BLaER1 treated with 17β-estradiol and CSF1 and Interleukin-3, amounts not matched to agents 10 nM and 100 nM (cell line): ENCODE results near the gene DPP6.
A peak's percentile ranks its signal among the peaks of the same experiment; 100 is the strongest.

ENCODE experiments used
- H3K27ac ChIP-seq, 11 experiments: shearing (Covaris generic); formaldehyde crosslinking; 2 replicates each; pipeline ENCODE4 v1.8.1; 2022
- H3K27me3 ChIP-seq, 11 experiments: shearing (Covaris generic); formaldehyde crosslinking; 2 replicates each; pipeline ENCODE4 v1.8.1; 2022
- H3K36me3 ChIP-seq, 11 experiments: shearing (Covaris generic); formaldehyde crosslinking; 2 replicates each; pipeline ENCODE4 v1.8.1; 2022
- H3K4me1 ChIP-seq, 10 experiments: shearing (Covaris generic); formaldehyde crosslinking; 2 replicates each; pipeline ENCODE4 v1.8.1; 2022
- H3K4me2 ChIP-seq, 11 experiments: shearing (Covaris generic); formaldehyde crosslinking; 2 replicates each; pipeline ENCODE4 v1.8.1; 2022
- H3K4me3 ChIP-seq, 10 experiments: shearing (Covaris generic); formaldehyde crosslinking; 2 replicates each; pipeline ENCODE4 v1.8.1; 2022
- H3K9ac ChIP-seq, 11 experiments: shearing (Covaris generic); formaldehyde crosslinking; 2 replicates each; pipeline ENCODE4 v1.8.1; 2022
- H3K9me3 ChIP-seq, 11 experiments: shearing (Covaris generic); formaldehyde crosslinking; replicated peaks in 1 of 11; 2 replicates each; pipeline ENCODE4 v1.8.1; 2022
- H4K20me1 ChIP-seq, 11 experiments: shearing (Covaris generic); formaldehyde crosslinking; 2 replicates each; pipeline ENCODE4 v1.8.1; 2022
- Cebpa-rat ChIP-seq, 11 experiments: shearing (Covaris generic); IDR thresholded peaks; 2 replicates each; pipeline ENCODE4 v1.8.1; 2022

DPP6 gene

GRCh38 chr7:154794147-154794780 is 742.1 kb downstream of the DPP6 start:
- Histone ChIP-seq H3K27ac (no peak overlapping the region), H3K9me3 (peaks cover 0 to 9% (median 0%) of the 10 kb centered on the region in 11 experiments; a peak in 3 of 22 replicates), H4K20me1 (no peaks in the 10 kb centered on the region), H3K27me3 (no peaks in the 10 kb centered on the region), H3K4me2 (no peak overlapping the region), H3K9ac (no peak overlapping the region), H3K36me3 (no peaks in the 10 kb centered on the region), H3K4me1 (no peaks in the 10 kb centered on the region), H3K4me3 (no peak overlapping the region)
- no peak for TF ChIP-seq Cebpa-rat (IDR thresholded peaks at IDR 0.05)

- no peak overlapping the region for H3K4me2 ChIP-seq
- H3K9ac ChIP-seq: no peak overlapping the region
- H3K27ac ChIP-seq: no peak overlapping the region
- H3K9me3 ChIP-seq: peaks cover 0 to 9% (median 0%) of the 10 kb centered on the region in 11 experiments; a peak in 3 of 22 replicates
- TF ChIP-seq Cebpa-rat (IDR thresholded peaks at IDR 0.05): no peak
- H3K36me3 ChIP-seq: no peaks in the 10 kb centered on the region
- no peaks in the 10 kb centered on the region for H4K20me1 ChIP-seq
- no peaks in the 10 kb centered on the region for H3K27me3 ChIP-seq
- no peak overlapping the region for H3K4me3 ChIP-seq
- no peaks in the 10 kb centered on the region for H3K4me1 ChIP-seq
Observed at GRCh38 chr7:154795014-154795413, 742.8 kb downstream of the DPP6 start.

GRCh38 chr7:154795437-154795836 is 743.2 kb downstream of the DPP6 start:
- Histone ChIP-seq H4K20me1 (no peaks in the 10 kb centered on the region), H3K36me3 (no peaks in the 10 kb centered on the region), H3K4me2 (no peak overlapping the region), H3K9ac (no peak overlapping the region), H3K4me1 (no peaks in the 10 kb centered on the region), H3K27me3 (no peaks in the 10 kb centered on the region), H3K9me3 (peaks cover 0 to 9% (median 0%) of the 10 kb centered on the region in 11 experiments; a peak in 3 of 22 replicates), H3K27ac (no peak overlapping the region), H3K4me3 (no peak overlapping the region)
- TF ChIP-seq Cebpa-rat (IDR thresholded peaks at IDR 0.05): no peak

GRCh38 chr7:154804449-154804848 is 752.3 kb downstream of the DPP6 start:
- Histone ChIP-seq H3K36me3 (no peaks in the 10 kb centered on the region), H3K4me2 (no peak overlapping the region), H3K9me3 (peaks cover 0 to 3% (median 0%) of the 10 kb centered on the region in 11 experiments; a peak in 4 of 22 replicates), H4K20me1 (no peaks in the 10 kb centered on the region), H3K9ac (no peak overlapping the region), H3K4me1 (no peaks in the 10 kb centered on the region), H3K27ac (no peak overlapping the region), H3K27me3 (no peaks in the 10 kb centered on the region), H3K4me3 (no peak overlapping the region)
- no peak for TF ChIP-seq Cebpa-rat (IDR thresholded peaks at IDR 0.05)

- no peak overlapping the region for H3K9ac ChIP-seq
- peaks cover 55 to 65% (median 59%) of the 10 kb centered on the region in 11 experiments for H3K9me3 ChIP-seq
- no peak for TF ChIP-seq Cebpa-rat (IDR thresholded peaks at IDR 0.05)
- no peak overlapping the region for H3K4me2 ChIP-seq
- no peaks in the 10 kb centered on the region for H3K36me3 ChIP-seq
- H3K27me3 ChIP-seq: no peaks in the 10 kb centered on the region
- peak overlapping the region in 1 of 10 experiments; percentile 19; a peak in 2 of 20 replicates for H3K4me3 ChIP-seq
- no peaks in the 10 kb centered on the region for H4K20me1 ChIP-seq
- no peak overlapping the region for H3K27ac ChIP-seq
- no peaks in the 10 kb centered on the region for H3K4me1 ChIP-seq
Observed at GRCh38 chr7:154812027-154812426, 759.8 kb downstream of the DPP6 start.

GRCh38 chr7:154817224-154817896 is 765.2 kb downstream of the DPP6 start:
- no peaks in the 10 kb centered on the region for H3K27me3 ChIP-seq
- peaks cover 26 to 38% (median 33%) of the 10 kb centered on the region in 11 experiments for H3K9me3 ChIP-seq
- no peak overlapping the region for H3K4me3 ChIP-seq
- no peaks in the 10 kb centered on the region for H3K36me3 ChIP-seq
- H3K4me1 ChIP-seq: no peaks in the 10 kb centered on the region
- no peak overlapping the region for H3K27ac ChIP-seq
- TF ChIP-seq Cebpa-rat (IDR thresholded peaks at IDR 0.05): no peak
- no peak overlapping the region for H3K4me2 ChIP-seq
- no peak overlapping the region for H3K9ac ChIP-seq
- H4K20me1 ChIP-seq: no peaks in the 10 kb centered on the region

GRCh38 chr7:154827007-154827406 is 774.8 kb downstream of the DPP6 start:
- no peak overlapping the region for H3K9ac ChIP-seq
- no peaks in the 10 kb centered on the region for H4K20me1 ChIP-seq
- H3K4me3 ChIP-seq: no peak overlapping the region
- peaks cover 0 to 13% (median 3%) of the 10 kb centered on the region in 10 experiments; a peak in 10 of 20 replicates for H3K4me1 ChIP-seq
- H3K27ac ChIP-seq: no peak overlapping the region
- H3K36me3 ChIP-seq: no peaks in the 10 kb centered on the region
- TF ChIP-seq Cebpa-rat (IDR thresholded peaks at IDR 0.05): no peak
- H3K9me3 ChIP-seq: no peaks in the 10 kb centered on the region
- H3K4me2 ChIP-seq: peak overlapping the region in 1 of 11 experiments; percentile 19; a peak in 2 of 22 replicates
- no peaks in the 10 kb centered on the region for H3K27me3 ChIP-seq

- no peak overlapping the region for H3K9ac ChIP-seq
- no peak overlapping the region for H3K4me2 ChIP-seq
- no peaks in the 10 kb centered on the region for H4K20me1 ChIP-seq
- no peak overlapping the region for H3K4me3 ChIP-seq
- no peak overlapping the region for H3K27ac ChIP-seq
- no peaks in the 10 kb centered on the region for H3K27me3 ChIP-seq
- no peaks in the 10 kb centered on the region for H3K36me3 ChIP-seq
- H3K4me1 ChIP-seq: peaks cover 4 to 25% (median 9%) of the 10 kb centered on the region in 10 experiments; a peak in 14 of 20 replicates
- no peaks in the 10 kb centered on the region for H3K9me3 ChIP-seq
- no peak for TF ChIP-seq Cebpa-rat (IDR thresholded peaks at IDR 0.05)
Observed at GRCh38 chr7:154832557-154833138, 780.5 kb downstream of the DPP6 start.

- Histone ChIP-seq H3K4me3 (no peak overlapping the region), H3K27ac (no peak overlapping the region), H3K9ac (no peak overlapping the region), H3K36me3 (no peaks in the 10 kb centered on the region), H3K4me1 (peaks cover 4 to 16% (median 7%) of the 10 kb centered on the region in 10 experiments; a peak in 12 of 20 replicates), H3K4me2 (peak overlapping the region in 1 of 11 experiments; percentile 26; a peak in 2 of 22 replicates), H4K20me1 (no peaks in the 10 kb centered on the region), H3K27me3 (no peaks in the 10 kb centered on the region), H3K9me3 (no peaks in the 10 kb centered on the region)
- TF ChIP-seq Cebpa-rat (IDR thresholded peaks at IDR 0.05): no peak
Observed at GRCh38 chr7:154836021-154836448, 783.8 kb downstream of the DPP6 start.
